Measurements from ENCODE around the gene SLC25A23. TPM values are rescaled to one million over a fixed set of nuclear protein-coding genes. Genes with fewer than 3 reads are reported as not detected.

SLC25A23 gene
- total RNA-seq, 1 donor from 2014 or later, result 76.2 TPM

- no peak for TF ChIP-seq CTCF (IDR thresholded peaks at IDR 0.05; ENCODE audit: unreplicated experiment)
- H3K4me3 Mint-ChIP-seq (ENCODE audit: low read depth), result peak overlapping the region; percentile 84
- peaks cover 11% of the 10 kb centered on the region for H3K36me3 Mint-ChIP-seq (ENCODE audit: insufficient read depth)
- no peaks in the 10 kb centered on the region for H3K9me3 Mint-ChIP-seq (ENCODE audit: low read depth)
- H3K27me3 Mint-ChIP-seq, result peaks cover 3% of the 10 kb centered on the region
- H3K4me1 Mint-ChIP-seq (ENCODE audit: low read depth), result peaks cover 5% of the 10 kb centered on the region
- DNase-seq (ENCODE audit: low spot score, unreplicated experiment), result no peak
- peak overlapping the region; percentile 81 for H3K27ac Mint-ChIP-seq
Measured at GRCh38 chr19:6500837-6501739, 41.5 kb upstream of the SLC25A23 start.

DNA sequence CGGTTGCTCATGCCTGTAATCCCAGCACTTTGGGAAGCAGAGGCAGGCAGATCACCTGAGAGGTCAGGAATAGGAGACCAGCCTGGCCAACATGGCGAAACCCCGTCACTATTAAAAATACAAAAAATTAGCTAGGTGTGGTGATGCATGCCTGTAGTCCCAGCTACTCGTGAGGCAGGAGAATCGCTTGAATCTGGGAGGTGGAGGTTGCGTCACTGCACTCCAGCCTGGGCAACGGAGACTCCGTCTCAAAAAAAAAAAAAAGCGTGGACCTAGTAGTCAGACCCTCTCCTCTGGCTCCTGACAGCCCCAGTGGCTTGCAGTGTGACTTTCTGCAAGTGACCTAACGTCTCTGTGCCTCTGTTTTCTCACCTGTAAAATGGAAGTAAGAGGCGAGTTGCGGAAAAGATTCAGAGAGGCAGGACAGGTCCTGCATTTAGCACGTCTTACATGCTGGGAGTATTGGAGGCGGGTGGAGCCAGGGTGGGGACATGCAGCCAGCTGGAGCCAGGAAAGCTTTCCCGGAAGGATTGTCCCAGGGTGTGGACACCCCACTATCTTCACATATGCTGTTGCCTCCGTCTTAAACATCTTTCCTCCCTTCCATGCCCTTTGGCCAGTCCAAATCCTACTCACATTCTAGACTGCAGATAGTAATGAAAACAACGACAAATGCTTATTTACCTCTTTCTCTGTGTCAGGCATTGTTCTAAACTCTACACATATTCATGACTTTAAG is 39.6 kb upstream of the SLC25A23 start:
- Mint-ChIP-seq H3K36me3 (ENCODE audit: insufficient read depth) (peaks cover 19% of the 10 kb centered on the region), H3K27me3 (peaks cover 3% of the 10 kb centered on the region), H3K27ac (no peak overlapping the region), H3K4me3 (ENCODE audit: low read depth) (no peak overlapping the region), H3K9me3 (ENCODE audit: low read depth) (no peaks in the 10 kb centered on the region), H3K4me1 (ENCODE audit: low read depth) (peaks cover 5% of the 10 kb centered on the region)
- DNase-seq (ENCODE audit: low spot score, unreplicated experiment), result no peak
- TF ChIP-seq CTCF (IDR thresholded peaks at IDR 0.05; ENCODE audit: unreplicated experiment), result no peak

DNA sequence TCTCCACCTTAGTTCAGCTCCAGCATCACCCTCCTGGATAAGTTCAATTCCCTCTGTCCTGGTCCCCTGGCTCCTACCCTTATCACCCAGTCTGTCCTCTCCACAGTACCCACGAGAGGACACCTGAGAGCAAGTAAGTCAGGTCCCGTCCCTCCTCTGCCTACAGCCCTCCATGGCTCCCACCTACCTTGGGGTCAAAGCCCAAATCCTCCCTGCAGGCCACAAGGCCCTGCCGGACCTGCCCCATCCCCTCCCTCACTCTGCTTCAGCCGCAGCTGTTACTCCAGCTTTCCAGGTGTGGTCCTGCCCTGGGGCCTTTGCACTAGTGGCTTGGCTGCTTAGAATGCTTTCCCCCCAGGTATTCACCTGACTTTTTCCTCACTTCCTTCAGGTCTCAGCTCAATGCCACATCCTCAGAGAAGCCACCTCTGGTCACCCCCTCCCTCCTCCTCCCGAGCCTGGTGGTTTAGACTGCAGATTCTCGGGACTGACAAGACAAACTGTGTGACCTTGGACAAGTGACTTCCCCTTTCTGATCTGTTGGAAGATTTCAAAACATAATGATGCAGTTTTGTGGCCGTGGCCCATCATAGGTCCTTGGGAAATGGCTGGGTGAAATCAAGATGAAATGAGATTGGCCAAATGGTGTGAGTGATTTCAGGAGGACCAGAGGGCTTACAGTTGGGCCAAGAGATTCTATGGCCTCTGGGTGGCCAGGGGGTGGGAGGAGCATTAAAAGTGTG is 38.9 kb upstream of the SLC25A23 start:
- Mint-ChIP-seq H3K27me3 (peaks cover 3% of the 10 kb centered on the region), H3K4me3 (ENCODE audit: low read depth) (no peak overlapping the region), H3K9me3 (ENCODE audit: low read depth) (no peaks in the 10 kb centered on the region), H3K36me3 (ENCODE audit: insufficient read depth) (peaks cover 22% of the 10 kb centered on the region), H3K4me1 (ENCODE audit: low read depth) (peaks cover 5% of the 10 kb centered on the region), H3K27ac (no peak overlapping the region)
- no peak for DNase-seq (ENCODE audit: low spot score, unreplicated experiment)
- TF ChIP-seq CTCF (IDR thresholded peaks at IDR 0.05; ENCODE audit: unreplicated experiment), result no peak

GRCh38 chr19:6495947-6496346 is 36.4 kb upstream of the SLC25A23 start:
- no peak overlapping the region for H3K4me3 Mint-ChIP-seq (ENCODE audit: low read depth)

More at GRCh38 chr19:6495947-6496346, 36.4 kb upstream of the SLC25A23 start:
- Mint-ChIP-seq H3K27ac (no peak overlapping the region), H3K4me1 (ENCODE audit: low read depth) (no peaks in the 10 kb centered on the region), H3K27me3 (no peaks in the 10 kb centered on the region), H3K36me3 (ENCODE audit: insufficient read depth) (peaks cover 22% of the 10 kb centered on the region), H3K9me3 (ENCODE audit: low read depth) (peaks cover 4% of the 10 kb centered on the region)
- no peak for TF ChIP-seq CTCF (IDR thresholded peaks at IDR 0.05; ENCODE audit: unreplicated experiment)
- no peak for DNase-seq (ENCODE audit: low spot score, unreplicated experiment)

Data from progenitor cell of endocrine pancreas (in vitro differentiated cells).